ENCODE measurements around the gene OLR1. TPM values are rescaled to one million over a fixed set of nuclear protein-coding genes. Genes with fewer than 3 reads are reported as not detected.

The OLR1 gene
- total RNA-seq, 1 experiment from 2014 or later: not detected

- Mint-ChIP-seq H3K4me1 (ENCODE audit: low read depth, unreplicated experiment) (peaks cover 9% of the 10 kb centered on the region), H3K27me3 (ENCODE audit: unreplicated experiment) (no peaks in the 10 kb centered on the region), H3K36me3 (ENCODE audit: insufficient read depth, unreplicated experiment) (no peaks in the 10 kb centered on the region), H3K4me3 (ENCODE audit: low read depth, unreplicated experiment) (no peak overlapping the region), H3K27ac (ENCODE audit: unreplicated experiment) (no peak overlapping the region), H3K9me3 (ENCODE audit: low read depth, unreplicated experiment) (no peaks in the 10 kb centered on the region)
- BruUV-seq (replicated peaks): no TSS peak
- no peak for DNase-seq
- intact Hi-C loops (cut with micrococcal nuclease; ENCODE audit: unreplicated experiment): no loop called here
- TF ChIP-seq, protein P1, sequence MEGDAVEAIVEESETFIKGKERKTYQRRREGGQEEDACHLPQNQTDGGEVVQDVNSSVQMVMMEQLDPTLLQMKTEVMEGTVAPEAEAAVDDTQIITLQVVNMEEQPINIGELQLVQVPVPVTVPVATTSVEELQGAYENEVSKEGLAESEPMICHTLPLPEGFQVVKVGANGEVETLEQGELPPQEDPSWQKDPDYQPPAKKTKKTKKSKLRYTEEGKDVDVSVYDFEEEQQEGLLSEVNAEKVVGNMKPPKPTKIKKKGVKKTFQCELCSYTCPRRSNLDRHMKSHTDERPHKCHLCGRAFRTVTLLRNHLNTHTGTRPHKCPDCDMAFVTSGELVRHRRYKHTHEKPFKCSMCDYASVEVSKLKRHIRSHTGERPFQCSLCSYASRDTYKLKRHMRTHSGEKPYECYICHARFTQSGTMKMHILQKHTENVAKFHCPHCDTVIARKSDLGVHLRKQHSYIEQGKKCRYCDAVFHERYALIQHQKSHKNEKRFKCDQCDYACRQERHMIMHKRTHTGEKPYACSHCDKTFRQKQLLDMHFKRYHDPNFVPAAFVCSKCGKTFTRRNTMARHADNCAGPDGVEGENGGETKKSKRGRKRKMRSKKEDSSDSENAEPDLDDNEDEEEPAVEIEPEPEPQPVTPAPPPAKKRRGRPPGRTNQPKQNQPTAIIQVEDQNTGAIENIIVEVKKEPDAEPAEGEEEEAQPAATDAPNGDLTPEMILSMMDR (IDR thresholded peaks at IDR 0.05; ENCODE audit: unreplicated experiment): no peak
- CTCF ChIA-PET: interaction anchor here (1.2 kb wide), 1 partner anchor 16 kb away, joined by 3 read pairs; no protein-coding TSS in a partner anchor
Observed at GRCh38 chr12:10169104-10169503, 2.8 kb downstream of the OLR1 start.

DNA sequence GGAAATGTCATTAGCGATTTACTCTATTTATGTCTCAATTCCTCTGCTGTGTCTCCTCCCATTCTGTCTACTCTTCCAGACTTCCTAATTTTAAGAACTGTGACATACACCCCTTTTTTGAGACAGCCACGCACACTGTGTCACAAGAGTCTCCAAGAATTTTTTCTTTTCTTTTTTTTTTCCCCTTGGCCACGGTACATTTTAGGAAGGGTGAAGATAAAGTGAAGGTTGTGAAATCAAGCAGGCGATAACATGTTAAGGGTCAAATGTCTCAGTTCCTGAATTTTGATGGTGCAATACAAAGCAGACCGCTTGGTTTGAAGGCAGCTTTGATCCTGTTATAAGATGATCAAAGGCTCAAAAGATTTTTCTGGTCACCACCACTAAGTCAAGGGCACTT lies 4.3 kb downstream of the OLR1 start:
- CTCF ChIA-PET: no interaction called here
- Mint-ChIP-seq H3K27me3 (ENCODE audit: unreplicated experiment) (no peaks in the 10 kb centered on the region), H3K4me1 (ENCODE audit: low read depth, unreplicated experiment) (peaks cover 9% of the 10 kb centered on the region), H3K27ac (ENCODE audit: unreplicated experiment) (no peak overlapping the region), H3K9me3 (ENCODE audit: low read depth, unreplicated experiment) (no peaks in the 10 kb centered on the region), H3K4me3 (ENCODE audit: low read depth, unreplicated experiment) (no peak overlapping the region), H3K36me3 (ENCODE audit: insufficient read depth, unreplicated experiment) (no peaks in the 10 kb centered on the region)
- BruUV-seq (replicated peaks): no TSS peak
- intact Hi-C loops (cut with micrococcal nuclease; ENCODE audit: unreplicated experiment): no loop called here
- TF ChIP-seq, protein P1 (IDR thresholded peaks at IDR 0.05; ENCODE audit: unreplicated experiment): no peak
- no peak for DNase-seq

- Mint-ChIP-seq H3K9me3 (ENCODE audit: low read depth, unreplicated experiment) (no peaks in the 10 kb centered on the region), H3K27ac (ENCODE audit: unreplicated experiment) (no peak overlapping the region), H3K4me3 (ENCODE audit: low read depth, unreplicated experiment) (no peak overlapping the region), H3K27me3 (ENCODE audit: unreplicated experiment) (peaks cover 3% of the 10 kb centered on the region), H3K4me1 (ENCODE audit: low read depth, unreplicated experiment) (no peaks in the 10 kb centered on the region), H3K36me3 (ENCODE audit: insufficient read depth, unreplicated experiment) (no peaks in the 10 kb centered on the region)
- BruUV-seq (replicated peaks): no TSS peak
- intact Hi-C loops (cut with micrococcal nuclease; ENCODE audit: unreplicated experiment): no loop called here
- DNase-seq: no peak
- CTCF ChIA-PET: no interaction called here
- TF ChIP-seq, protein P1 (IDR thresholded peaks at IDR 0.05; ENCODE audit: unreplicated experiment): no peak
Observed at GRCh38 chr12:10165421-10165820, 6.5 kb downstream of the OLR1 start.

GRCh38 chr12:10163084-10163483 lies 8.8 kb downstream of the OLR1 start:
- no peaks in the 10 kb centered on the region for H3K36me3 Mint-ChIP-seq (ENCODE audit: insufficient read depth, unreplicated experiment)
- no peaks in the 10 kb centered on the region for H3K4me1 Mint-ChIP-seq (ENCODE audit: low read depth, unreplicated experiment)
- no peak overlapping the region for H3K27ac Mint-ChIP-seq (ENCODE audit: unreplicated experiment)
- TF ChIP-seq, protein P1 (IDR thresholded peaks at IDR 0.05; ENCODE audit: unreplicated experiment): no peak
- peaks cover 19% of the 10 kb centered on the region for H3K27me3 Mint-ChIP-seq (ENCODE audit: unreplicated experiment)
- no peak overlapping the region for H3K4me3 Mint-ChIP-seq (ENCODE audit: low read depth, unreplicated experiment)
- no peak for DNase-seq
- intact Hi-C loops (cut with micrococcal nuclease; ENCODE audit: unreplicated experiment): no loop called here
- no TSS peak for BruUV-seq (replicated peaks)
- no peaks in the 10 kb centered on the region for H3K9me3 Mint-ChIP-seq (ENCODE audit: low read depth, unreplicated experiment)
- CTCF ChIA-PET: interaction anchor here (0.6 kb wide), 1 partner anchor 276 kb away, joined by 3 read pairs; no protein-coding TSS in a partner anchor

All from Calu3 (cell line).